ENCODE data around the gene TOM1L2. TPM values are rescaled to one million over a fixed set of nuclear protein-coding genes. Genes with fewer than 3 reads are reported as not detected.
"Not testable (repeated sequence)": the region's sequence is repeated elsewhere in the genome, so short reads cannot be mapped to it uniquely, and the experiment has no call there.

TOM1L2 gene
- total RNA-seq, 1 donor from 2014 or later, result 27.1 TPM

- DNase-seq, result no peak
These were observed 47.9 kb downstream of the TOM1L2 start for GRCh38 chr17:17924131-17924856.

GRCh38 chr17:17922070-17922614, 50.1 kb downstream of the TOM1L2 start:
- DNase-seq, result no peak

- peak; percentile 54 for DNase-seq
These were observed 50.8 kb downstream of the TOM1L2 start for GRCh38 chr17:17921192-17922069.

GRCh38 chr17:17919169-17920107, 52.8 kb downstream of the TOM1L2 start:
- DNase-seq, result peak; percentile 83

GRCh38 chr17:17917394-17917793, 54.8 kb downstream of the TOM1L2 start:
- DNase-seq, result no peak

- DNase-seq, result no peak
These were observed 57.0 kb downstream of the TOM1L2 start for GRCh38 chr17:17915183-17915582.

GRCh38 chr17:17913695-17914332, 58.4 kb downstream of the TOM1L2 start:
- DNase-seq, result peak; percentile 49

GRCh38 chr17:17912336-17912735, 59.9 kb downstream of the TOM1L2 start:
- not testable (repeated sequence) for DNase-seq

- no peak for DNase-seq
These were observed 61.1 kb downstream of the TOM1L2 start for GRCh38 chr17:17911001-17911613.

GRCh38 chr17:17910060-17910459, 62.1 kb downstream of the TOM1L2 start:
- DNase-seq, result no peak

- no peak for DNase-seq
These were observed 63.1 kb downstream of the TOM1L2 start for GRCh38 chr17:17909078-17909477.

- no peak for DNase-seq
These were observed 64.7 kb downstream of the TOM1L2 start for GRCh38 chr17:17907469-17907868.

- no peak for DNase-seq
These were observed 65.6 kb downstream of the TOM1L2 start for GRCh38 chr17:17906418-17907215.

- DNase-seq, result no peak
These were observed 67.2 kb downstream of the TOM1L2 start for GRCh38 chr17:17905036-17905320.

- no peak for DNase-seq
These were observed 67.8 kb downstream of the TOM1L2 start for GRCh38 chr17:17904166-17905035.

GRCh38 chr17:17902877-17903276, 69.3 kb downstream of the TOM1L2 start:
- no peak for DNase-seq

- no peak for DNase-seq
These were observed 69.8 kb downstream of the TOM1L2 start for GRCh38 chr17:17902376-17902775.

- DNase-seq, result peak; percentile 93
These were observed 71.3 kb downstream of the TOM1L2 start for GRCh38 chr17:17900615-17901520.

Measured in skin of body (tissue), 2 donors.